GM23248 (cell line): ENCODE results near the gene PLEKHG4. TPM values are rescaled to one million over a fixed set of nuclear protein-coding genes. Genes with fewer than 3 reads are reported as not detected.

Experiments
- DNase-seq: peaks from one replicate; pipeline ENCODE4 v3.0.0-alpha.2; 2015
- H2AFZ ChIP-seq: fragments of 200-600 bp; sonication (generic); 2 replicates; pipeline ENCODE4 v1.6.1; 2016; ENCODE audit warnings: antibody characterized with exemption
- H3F3A ChIP-seq: fragments of 200-600 bp; sonication (generic); 2 replicates; pipeline ENCODE4 v1.6.1; 2016; ENCODE audit warnings: mild to moderate bottlenecking, antibody characterized with exemption, mixed run types; ENCODE audit not compliant: insufficient read depth
- H3K27ac ChIP-seq: fragments of 200-600 bp; sonication (generic); 2 replicates; pipeline ENCODE4 v1.5.1; 2016; ENCODE audit warnings: mild to moderate bottlenecking
- H3K27me3 ChIP-seq: fragments of 200-600 bp; sonication (generic); replicated peaks from 2 replicates; pipeline ENCODE4 v1.6.1; 2016; ENCODE audit warnings: mild to moderate bottlenecking; ENCODE audit not compliant: insufficient read depth
- H3K36me3 ChIP-seq: fragments of 200-600 bp; sonication (generic); 2 replicates; pipeline ENCODE4 v1.6.1; 2016; ENCODE audit warnings: low read depth, mild to moderate bottlenecking
- H3K4me1 ChIP-seq: fragments of 200-600 bp; sonication (generic); 2 replicates; pipeline ENCODE4 v1.6.1; 2016; ENCODE audit warnings: mild to moderate bottlenecking; ENCODE audit not compliant: insufficient read depth
- H3K4me2 ChIP-seq: fragments of 200-600 bp; sonication (generic); one replicate; pipeline ENCODE4 v1.6.1; 2016; ENCODE audit warnings: mild to moderate bottlenecking; ENCODE audit not compliant: unreplicated experiment
- H3K4me3 ChIP-seq: fragments of 200-600 bp; sonication (generic); 2 replicates; pipeline ENCODE4 v1.5.1; 2016; ENCODE audit warnings: mild to moderate bottlenecking
- H3K79me2 ChIP-seq: fragments of 200-600 bp; sonication (generic); 2 replicates; pipeline ENCODE4 v1.6.1; 2016; ENCODE audit warnings: mild to moderate bottlenecking; ENCODE audit not compliant: insufficient read depth
- H3K9ac ChIP-seq: fragments of 200-600 bp; sonication (generic); 2 replicates; pipeline ENCODE4 v1.6.1; 2016; ENCODE audit warnings: mild to moderate bottlenecking
- H3K9me2 ChIP-seq: fragments of 200-600 bp; sonication (generic); 2 replicates; pipeline ENCODE4 v1.6.1; 2016; ENCODE audit warnings: mixed run types, mild to moderate bottlenecking, moderate library complexity; ENCODE audit not compliant: insufficient read depth
- H3K9me3 ChIP-seq: fragments of 200-600 bp; sonication (generic); one replicate; pipeline ENCODE4 v1.6.1; 2017; ENCODE audit warnings: low read depth
- H4K20me1 ChIP-seq: fragments of 200-600 bp; sonication (generic); 2 replicates; pipeline ENCODE4 v1.6.0; 2016; ENCODE audit not compliant: insufficient read depth
- EZH2 ChIP-seq: fragments of 200-600 bp; sonication (generic); IDR thresholded peaks from 2 replicates; pipeline ENCODE4 v1.6.1; 2018; ENCODE audit warnings: antibody characterized with exemption, mild to moderate bottlenecking; ENCODE audit not compliant: insufficient read depth, poor library complexity, severe bottlenecking
- EZH2phosphoT487 ChIP-seq: fragments of 200-600 bp; sonication (generic); IDR thresholded peaks from 2 replicates; pipeline ENCODE4 v1.6.1; 2018; ENCODE audit warnings: antibody characterized with exemption, moderate library complexity, mild to moderate bottlenecking, low read depth; ENCODE audit not compliant: insufficient read depth
- WGBS, 2 experiments: methylation state at CpG; one replicate each; pipeline ENCODE4 v1.1.6; 2015 to 2017; ENCODE audit warnings: low lambda C conversion rate in 2 of 2, low coverage in 1 of 2; ENCODE audit errors: missing lambda C conversion rate in 2 of 2; 5-methylcytosine and 5-hydroxymethylcytosine counted together
- in situ Hi-C: fragments of 300-500 bp; cut with MboI; formaldehyde crosslinking; loops from 2 replicates; pipeline ENCODE4 v1.15.0; 2020
- polyA plus RNA-seq: library from polyadenylated mRNA; unstranded; fragments of >200 nt; fragmentation: Nextera tagmentation; extraction: Ambion mirVana; gene quantifications from 2 replicates; pipeline ENCODE4 v1.2.1, GENCODE V29; 2016
- total RNA-seq: library from RNA; depleted of rRNA; stranded (reverse); fragments of >200 nt; shearing (Covaris generic); gene quantifications from 2 replicates; pipeline ENCODE4 v1.2.3, GENCODE V29; 2014

Gene PLEKHG4
- total and polyA plus RNA-seq, 2 experiments from 2014 or later: 12.5 to 24.2 TPM

- Histone ChIP-seq H3K4me3 (peak overlapping the region; percentile 13; the same call in 1 of the 2 replicates), H3K4me2 (peak overlapping the region; percentile 47), H3K36me3 (no peaks in the 10 kb centered on the region), H3K9me3 (no peaks in the 10 kb centered on the region), H3K9ac (peak overlapping the region; percentile 79), H3K27ac (peak overlapping the region; percentile 95), H2AFZ (peak overlapping the region; percentile 66), H3K4me1 (peaks cover 56% of the 10 kb centered on the region), H3K9me2 (no peaks in the 10 kb centered on the region), H3F3A (peaks cover 54% of the 10 kb centered on the region), H3K79me2 (peaks cover 36% of the 10 kb centered on the region), H3K27me3 (no peaks in the 10 kb centered on the region), H4K20me1 (no peaks in the 10 kb centered on the region)
- peak; percentile 92 for DNase-seq
- TF ChIP-seq EZH2 (no peak), EZH2phosphoT487 (no peak)
- WGBS, 2 experiments: 13 to 16% methylated on average over 10 of the region's 10 CpGs
- in situ Hi-C loops: no loop called here
Observed at GRCh38 chr16:67241008-67241900, 38.1 kb upstream of the PLEKHG4 start.

- TF ChIP-seq EZH2phosphoT487 (no peak), EZH2 (no peak)
- in situ Hi-C loops: no loop called here
Observed at GRCh38 chr16:67242138-67242730, 37.1 kb upstream of the PLEKHG4 start.

DNA sequence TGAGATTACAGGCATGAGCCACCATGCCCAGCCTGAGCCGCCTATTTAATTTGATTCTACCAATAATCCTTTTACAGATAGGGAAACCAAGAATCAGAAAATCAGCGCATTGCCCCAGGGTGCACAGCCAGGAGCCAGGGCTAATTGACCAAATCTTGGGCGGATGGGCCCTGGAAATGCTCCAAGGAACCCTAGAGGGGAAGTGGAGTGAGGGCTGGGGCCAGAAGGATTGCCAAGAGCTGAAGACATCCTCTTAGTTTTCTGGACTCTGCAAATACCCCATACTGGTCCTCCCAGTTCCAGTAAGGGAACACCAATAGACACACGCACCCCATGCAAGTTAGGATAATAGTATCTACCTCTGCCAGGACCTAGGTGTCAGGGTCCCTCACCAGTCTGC lies 35.9 kb upstream of the PLEKHG4 start:
- peaks cover 36% of the 10 kb centered on the region for H3K79me2 ChIP-seq
- H3K4me3 ChIP-seq: no peak overlapping the region

More at GRCh38 chr16:67242138-67242730, 37.1 kb upstream of the PLEKHG4 start:
- no peak for DNase-seq
- Histone ChIP-seq H3K9me2 (no peaks in the 10 kb centered on the region), H3K4me3 (no peak overlapping the region), H3K4me2 (no peak overlapping the region), H3K27me3 (no peaks in the 10 kb centered on the region), H4K20me1 (no peaks in the 10 kb centered on the region), H3K4me1 (peaks cover 56% of the 10 kb centered on the region), H3F3A (peaks cover 54% of the 10 kb centered on the region), H3K27ac (peak overlapping the region; percentile 95), H3K9me3 (no peaks in the 10 kb centered on the region), H3K36me3 (no peaks in the 10 kb centered on the region), H2AFZ (no peak overlapping the region), H3K79me2 (peaks cover 36% of the 10 kb centered on the region), H3K9ac (peak overlapping the region; percentile 79)
- WGBS, 2 experiments: 71 to 81% methylated on average over 4 of the region's 4 CpGs

DNA sequence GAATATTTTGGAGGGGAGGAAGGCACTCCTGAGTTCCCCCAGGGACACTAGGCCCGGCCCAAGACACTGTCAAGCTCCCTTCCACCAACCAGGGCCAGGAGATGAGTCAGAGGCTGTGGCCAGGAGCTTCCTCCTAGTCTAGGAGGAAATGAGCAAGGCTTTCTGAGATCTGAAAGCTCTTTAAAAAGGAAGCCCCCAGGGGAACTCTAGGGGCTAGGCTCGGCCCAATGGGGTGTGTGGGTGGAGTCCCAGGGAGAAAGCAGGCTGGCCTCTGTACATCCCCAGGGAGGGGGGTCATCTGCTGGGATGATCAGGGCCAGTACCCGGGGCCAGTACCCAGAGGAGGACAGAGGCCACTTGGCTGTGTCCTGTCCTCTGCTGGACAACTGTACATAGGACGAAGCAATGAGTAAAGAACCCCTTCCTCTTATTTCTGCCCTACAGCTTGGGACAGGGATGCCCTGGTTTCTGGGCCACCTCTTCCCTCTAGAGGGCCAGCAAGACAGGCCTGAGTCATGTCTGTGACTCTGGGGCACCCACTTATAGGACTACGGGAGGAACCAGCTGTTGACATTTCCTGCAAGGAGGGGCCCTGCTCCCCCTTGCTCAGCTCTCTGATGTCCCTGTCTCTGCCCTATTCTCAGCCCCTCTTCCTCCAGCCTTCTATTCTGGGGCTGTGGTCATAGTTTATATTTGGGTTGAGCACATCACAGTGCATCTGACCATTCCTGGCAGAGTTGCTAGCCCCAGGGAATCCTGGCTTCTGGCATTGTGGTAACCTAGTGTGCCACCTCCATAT lies 34.7 kb upstream of the PLEKHG4 start:
- 4 to 5% methylated on average over 5 of the region's 5 CpGs for WGBS, 2 experiments
- DNase-seq: peak; percentile 98
- H3K9me3 ChIP-seq: no peaks in the 10 kb centered on the region
- peak overlapping the region; percentile 94 for H3K27ac ChIP-seq
- H3K27me3 ChIP-seq: no peaks in the 10 kb centered on the region
- H3K4me2 ChIP-seq: peak overlapping the region; percentile 86
- peaks cover 69% of the 10 kb centered on the region for H3K4me1 ChIP-seq
- H3K9me2 ChIP-seq: no peaks in the 10 kb centered on the region
- TF ChIP-seq EZH2phosphoT487: no peak
- TF ChIP-seq EZH2: no peak
- in situ Hi-C loops: no loop called here
- H3K4me3 ChIP-seq: peak overlapping the region; percentile 88
- H3F3A ChIP-seq: peaks cover 53% of the 10 kb centered on the region
- H3K79me2 ChIP-seq: peaks cover 31% of the 10 kb centered on the region
- no peaks in the 10 kb centered on the region for H3K36me3 ChIP-seq
- H2AFZ ChIP-seq: no peak overlapping the region
- peak overlapping the region; percentile 72 for H3K9ac ChIP-seq
- H4K20me1 ChIP-seq: no peaks in the 10 kb centered on the region

More for the DNA sequence above, 35.9 kb upstream of the PLEKHG4 start:
- no peak overlapping the region for H2AFZ ChIP-seq
- H3F3A ChIP-seq: peaks cover 54% of the 10 kb centered on the region
- peaks cover 63% of the 10 kb centered on the region for H3K4me1 ChIP-seq
- no peaks in the 10 kb centered on the region for H3K36me3 ChIP-seq
- peak overlapping the region; percentile 86 for H3K4me2 ChIP-seq
- no peaks in the 10 kb centered on the region for H3K9me2 ChIP-seq
- H3K27ac ChIP-seq: peak overlapping the region; percentile 94
- in situ Hi-C loops: no loop called here
- H4K20me1 ChIP-seq: no peaks in the 10 kb centered on the region
- no peaks in the 10 kb centered on the region for H3K9me3 ChIP-seq
- peak overlapping the region; percentile 53; the same call in 1 of the 2 replicates for H3K9ac ChIP-seq
- DNase-seq: no peak
- no peak for TF ChIP-seq EZH2
- no peak for TF ChIP-seq EZH2phosphoT487
- H3K27me3 ChIP-seq: no peaks in the 10 kb centered on the region
- WGBS, 2 experiments: 95 to 98% methylated on average over 4 of the region's 4 CpGs
